Astrocyte (in vitro differentiated cells and primary cell): Measurements from ENCODE around the gene RAD51. TPM values are rescaled to one million over a fixed set of nuclear protein-coding genes. Genes with fewer than 3 reads are reported as not detected.

Experiments used
- DNase-seq: peaks from one replicate; pipeline ENCODE4 v3.0.0-alpha.2; 2010; ENCODE audit warnings: low read depth
- FAIRE-seq: peaks from 2 replicates; lab custom pipeline; 2011; peaks lifted over from hg19 to GRCh38; lab: Jason Lieb, UNC
- H2AFZ ChIP-seq: 2 replicates; pipeline ENCODE4 v1.6.0; 2012; ENCODE audit warnings: low read depth, low read length, inconsistent platforms
- H3K27ac ChIP-seq: 2 replicates; pipeline ENCODE4 v1.5.1; 2011; ENCODE audit warnings: low read depth, low read length, inconsistent platforms
- H3K27me3 ChIP-seq: 2 replicates; pipeline ENCODE4 v1.6.0; 2011; ENCODE audit warnings: low read length, inconsistent platforms; ENCODE audit not compliant: insufficient read depth
- H3K36me3 ChIP-seq: 2 replicates; pipeline ENCODE4 v1.5.1; 2011; ENCODE audit warnings: low read length, inconsistent platforms; ENCODE audit not compliant: insufficient read depth
- H3K4me1 ChIP-seq: 2 replicates; pipeline ENCODE4 v1.5.1; 2011; ENCODE audit warnings: low read length, inconsistent platforms; ENCODE audit not compliant: insufficient read depth
- H3K4me2 ChIP-seq: 2 replicates; pipeline ENCODE4 v1.6.0; 2012; ENCODE audit warnings: low read length, inconsistent platforms
- H3K4me3 ChIP-seq: 2 replicates; pipeline ENCODE4 v1.5.1; 2011; ENCODE audit warnings: low read depth, mild to moderate bottlenecking, low read length, inconsistent platforms; ENCODE audit not compliant: insufficient read depth
- H3K79me2 ChIP-seq: 2 replicates; pipeline ENCODE4 v1.6.0; 2012; ENCODE audit warnings: mild to moderate bottlenecking, low read length, inconsistent platforms; ENCODE audit not compliant: insufficient read depth
- H3K9ac ChIP-seq: 2 replicates; pipeline ENCODE4 v1.6.0; 2012; ENCODE audit warnings: mild to moderate bottlenecking, low read length, inconsistent platforms
- H3K9me3 ChIP-seq: 2 replicates; pipeline ENCODE4 v1.5.1; 2012; ENCODE audit warnings: low read depth, mild to moderate bottlenecking, low read length, inconsistent platforms; ENCODE audit not compliant: insufficient read depth
- H4K20me1 ChIP-seq: 2 replicates; pipeline ENCODE4 v1.6.0; 2012; ENCODE audit warnings: low read length, inconsistent platforms; ENCODE audit not compliant: insufficient read depth
- H3K27ac Mint-ChIP-seq: one replicate; pipeline ENCODE4 v1.8.0; 2021; ENCODE audit warnings: mild to moderate bottlenecking, mixed read lengths; ENCODE audit not compliant: unreplicated experiment
- H3K27me3 Mint-ChIP-seq: one replicate; pipeline ENCODE4 v1.8.0; 2021; ENCODE audit warnings: low read depth, mixed read lengths; ENCODE audit not compliant: unreplicated experiment
- H3K36me3 Mint-ChIP-seq: one replicate; pipeline ENCODE4 v1.8.0; 2021; ENCODE audit warnings: low read depth, mixed read lengths; ENCODE audit not compliant: unreplicated experiment
- H3K4me1 Mint-ChIP-seq: one replicate; pipeline ENCODE4 v1.8.0; 2021; ENCODE audit warnings: low read depth, mixed read lengths; ENCODE audit not compliant: unreplicated experiment
- H3K4me3 Mint-ChIP-seq: one replicate; pipeline ENCODE4 v1.8.0; 2021; ENCODE audit warnings: mild to moderate bottlenecking, moderate library complexity, mixed read lengths; ENCODE audit not compliant: unreplicated experiment
- H3K9me3 Mint-ChIP-seq: one replicate; pipeline ENCODE4 v1.8.0; 2021; ENCODE audit warnings: mild to moderate bottlenecking, mixed read lengths; ENCODE audit not compliant: unreplicated experiment
- EZH2 ChIP-seq: IDR thresholded peaks from 2 replicates; pipeline ENCODE4 v1.6.1; 2012; ENCODE audit warnings: mild to moderate bottlenecking, low read length, inconsistent platforms; ENCODE audit not compliant: insufficient read depth
- total RNA-seq: library from RNA; stranded (reverse); gene quantifications from 2 replicates; pipeline ENCODE4 v1.2.1, GENCODE V29; 2021
- TF ChIP-seq, protein P1 (sequence below): IDR thresholded peaks from 2 replicates; pipeline ENCODE4 v1.5.1; 2011; ENCODE audit warnings: low read depth, mild to moderate bottlenecking, inconsistent platforms, low read length, moderate library complexity; ENCODE audit not compliant: insufficient read depth

RAD51 gene
- total RNA-seq, 1 donor from 2014 or later, result 3.6 TPM

DNA sequence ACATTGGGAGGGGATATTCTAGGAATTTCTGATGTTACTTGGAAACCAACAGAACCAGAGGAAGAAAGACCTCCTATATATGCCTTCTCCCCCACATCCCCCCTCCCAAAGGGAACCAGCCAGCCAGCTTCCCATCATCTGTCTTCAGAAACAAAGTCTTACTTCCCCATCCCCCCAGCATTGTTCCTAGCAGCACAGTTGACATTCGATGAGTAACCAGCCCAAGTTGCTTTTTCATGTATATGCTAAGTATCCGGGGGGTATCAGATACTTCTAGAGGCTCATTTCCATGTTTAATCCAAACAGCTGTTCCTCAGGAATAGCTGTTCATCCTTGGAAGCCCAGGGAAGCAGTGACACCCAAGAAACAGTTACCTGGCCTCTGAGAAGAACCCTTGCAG lies 44.1 kb downstream of the RAD51 start:
- Mint-ChIP-seq H3K36me3 (peaks cover 19% of the 10 kb centered on the region), H3K27ac (no peak overlapping the region), H3K4me1 (peaks cover 12% of the 10 kb centered on the region), H3K27me3 (no peaks in the 10 kb centered on the region), H3K9me3 (no peaks in the 10 kb centered on the region), H3K4me3 (no peak overlapping the region)
- Histone ChIP-seq H3K9ac (no peak overlapping the region), H3K9me3 (no peaks in the 10 kb centered on the region), H3K36me3 (peaks cover 52% of the 10 kb centered on the region), H3K4me2 (no peak overlapping the region), H3K27me3 (no peaks in the 10 kb centered on the region), H3K4me3 (no peak overlapping the region), H3K4me1 (peaks cover 8% of the 10 kb centered on the region), H2AFZ (no peak overlapping the region), H3K79me2 (no peaks in the 10 kb centered on the region), H3K27ac (no peak overlapping the region), H4K20me1 (no peaks in the 10 kb centered on the region)
- FAIRE-seq (no peak), DNase-seq (no peak)
- TF ChIP-seq, protein P1, sequence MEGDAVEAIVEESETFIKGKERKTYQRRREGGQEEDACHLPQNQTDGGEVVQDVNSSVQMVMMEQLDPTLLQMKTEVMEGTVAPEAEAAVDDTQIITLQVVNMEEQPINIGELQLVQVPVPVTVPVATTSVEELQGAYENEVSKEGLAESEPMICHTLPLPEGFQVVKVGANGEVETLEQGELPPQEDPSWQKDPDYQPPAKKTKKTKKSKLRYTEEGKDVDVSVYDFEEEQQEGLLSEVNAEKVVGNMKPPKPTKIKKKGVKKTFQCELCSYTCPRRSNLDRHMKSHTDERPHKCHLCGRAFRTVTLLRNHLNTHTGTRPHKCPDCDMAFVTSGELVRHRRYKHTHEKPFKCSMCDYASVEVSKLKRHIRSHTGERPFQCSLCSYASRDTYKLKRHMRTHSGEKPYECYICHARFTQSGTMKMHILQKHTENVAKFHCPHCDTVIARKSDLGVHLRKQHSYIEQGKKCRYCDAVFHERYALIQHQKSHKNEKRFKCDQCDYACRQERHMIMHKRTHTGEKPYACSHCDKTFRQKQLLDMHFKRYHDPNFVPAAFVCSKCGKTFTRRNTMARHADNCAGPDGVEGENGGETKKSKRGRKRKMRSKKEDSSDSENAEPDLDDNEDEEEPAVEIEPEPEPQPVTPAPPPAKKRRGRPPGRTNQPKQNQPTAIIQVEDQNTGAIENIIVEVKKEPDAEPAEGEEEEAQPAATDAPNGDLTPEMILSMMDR, result no peak
- no peak for TF ChIP-seq EZH2

DNA sequence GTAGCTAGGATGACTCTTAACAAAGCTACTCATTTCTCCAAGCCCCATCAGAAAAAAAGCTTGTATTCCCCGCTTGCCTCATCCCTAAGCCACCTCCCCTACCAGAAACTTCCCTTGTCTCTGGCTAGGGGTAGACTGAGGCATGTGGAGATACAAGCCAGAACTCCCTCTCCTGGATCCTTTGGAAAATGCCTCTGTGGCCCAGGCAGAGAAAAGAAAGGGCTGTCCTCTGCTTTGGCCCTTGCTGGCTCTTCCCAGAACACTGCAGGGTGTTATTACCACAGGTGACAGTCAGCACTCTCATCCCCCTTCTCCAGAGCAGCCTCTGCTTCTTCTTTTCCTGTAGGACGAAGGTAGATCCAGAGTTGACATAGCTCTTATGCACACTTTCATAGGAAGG lies 44.9 kb downstream of the RAD51 start:
- Mint-ChIP-seq H3K27ac (no peak overlapping the region), H3K4me3 (no peak overlapping the region), H3K9me3 (no peaks in the 10 kb centered on the region), H3K36me3 (peaks cover 21% of the 10 kb centered on the region), H3K4me1 (peaks cover 17% of the 10 kb centered on the region), H3K27me3 (no peaks in the 10 kb centered on the region)
- H3K27ac ChIP-seq, result no peak overlapping the region
- TF ChIP-seq, protein P1, result no peak
- no peak for TF ChIP-seq EZH2
- H3K4me2 ChIP-seq, result no peak overlapping the region
- H3K36me3 ChIP-seq, result peaks cover 52% of the 10 kb centered on the region
- no peaks in the 10 kb centered on the region for H3K9me3 ChIP-seq
- H4K20me1 ChIP-seq, result peaks cover 5% of the 10 kb centered on the region
- H2AFZ ChIP-seq, result no peak overlapping the region
- H3K79me2 ChIP-seq, result no peaks in the 10 kb centered on the region
- peaks cover 10% of the 10 kb centered on the region for H3K4me1 ChIP-seq
- no peak for DNase-seq
- H3K27me3 ChIP-seq, result no peaks in the 10 kb centered on the region
- no peak overlapping the region for H3K9ac ChIP-seq
- H3K4me3 ChIP-seq, result no peak overlapping the region
- no peak for FAIRE-seq

DNA sequence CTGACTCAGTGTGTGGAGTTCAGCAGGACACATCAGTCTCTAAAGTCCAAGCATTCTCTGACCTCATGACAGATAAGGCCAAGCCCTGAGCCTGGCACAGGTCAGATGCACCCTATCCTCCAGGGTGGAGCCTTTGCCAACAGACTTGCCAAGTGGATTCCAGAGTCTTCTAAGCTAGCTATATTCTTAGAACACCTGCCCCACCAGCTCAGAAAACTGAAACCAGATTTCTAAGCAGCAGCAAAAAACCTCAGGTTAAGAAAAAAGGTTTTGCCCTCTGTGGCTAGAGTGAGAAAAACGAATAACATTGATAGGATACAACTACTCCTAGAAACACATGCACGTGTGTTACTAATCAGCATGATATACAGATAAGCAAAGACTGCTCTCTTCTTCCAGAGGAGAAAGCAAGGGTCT lies 48.5 kb downstream of the RAD51 start:
- Histone ChIP-seq H3K9ac (peak overlapping the region; percentile 7), H2AFZ (no peak overlapping the region), H3K4me3 (no peak overlapping the region), H4K20me1 (peaks cover 32% of the 10 kb centered on the region), H3K9me3 (no peaks in the 10 kb centered on the region), H3K27ac (peak overlapping the region; percentile 52), H3K36me3 (peaks cover 27% of the 10 kb centered on the region), H3K79me2 (no peaks in the 10 kb centered on the region), H3K4me1 (peaks cover 10% of the 10 kb centered on the region), H3K4me2 (no peak overlapping the region), H3K27me3 (no peaks in the 10 kb centered on the region)
- FAIRE-seq (no peak), DNase-seq (no peak)
- TF ChIP-seq, protein P1, result no peak
- TF ChIP-seq EZH2, result no peak
- peak overlapping the region; percentile 91 for H3K27ac Mint-ChIP-seq
- H3K9me3 Mint-ChIP-seq, result no peaks in the 10 kb centered on the region
- H3K36me3 Mint-ChIP-seq, result peaks cover 15% of the 10 kb centered on the region
- peaks cover 19% of the 10 kb centered on the region for H3K4me1 Mint-ChIP-seq
- no peak overlapping the region for H3K4me3 Mint-ChIP-seq
- H3K27me3 Mint-ChIP-seq, result no peaks in the 10 kb centered on the region
